ENCODE results near the gene FAM174C.

The FAM174C gene

DNA sequence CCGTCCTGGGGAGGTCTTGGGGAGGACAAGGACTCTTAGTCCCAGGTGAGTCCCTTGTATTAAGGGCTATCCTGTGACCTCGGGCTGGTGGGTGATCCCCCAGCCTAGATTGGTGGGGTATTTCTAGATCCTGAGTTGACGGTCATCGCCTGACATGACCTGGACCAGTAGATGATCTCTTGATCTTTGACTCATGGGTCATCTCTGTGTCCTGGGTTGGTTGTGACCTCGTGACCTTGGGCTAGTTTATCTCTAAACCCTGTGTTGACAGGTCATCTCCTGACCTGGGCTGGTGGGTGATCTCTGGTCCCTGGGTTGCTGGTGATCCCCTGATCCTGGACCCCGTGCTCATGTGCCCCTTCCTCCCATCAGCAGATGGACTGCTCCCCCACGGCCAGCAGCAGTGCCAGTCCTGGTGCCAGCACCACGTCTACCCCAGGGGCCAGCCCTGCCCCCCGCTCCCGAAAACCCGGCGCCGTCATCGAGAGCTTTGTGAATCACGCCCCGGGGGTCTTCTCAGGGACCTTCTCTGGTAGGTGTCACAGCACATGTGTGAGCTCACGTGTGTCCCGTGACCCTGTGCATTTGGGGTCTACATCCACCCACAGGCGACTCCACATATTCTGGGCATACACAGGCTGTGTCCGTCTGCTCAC, 20.7 kb upstream of the FAM174C start:
- CTCF ChIA-PET, result interaction anchor here (0.6 to 1.0 kb wide), 3 partner anchors 10 to 38 kb away, joined by 3 to 9 read pairs (median 6); no protein-coding TSS in a partner anchor
- TF ChIP-seq BCL11B (tag by site-specific recombination; IDR thresholded peaks at IDR 0.05; ENCODE audit: low read depth) (peak; percentile 96), BCL11A (tag by site-specific recombination; IDR thresholded peaks at IDR 0.05; ENCODE audit: low read depth) (peak; percentile 98), ZBTB48 (tag by site-specific recombination; IDR thresholded peaks at IDR 0.05) (no peak), ZNF624 (tag by site-specific recombination; IDR thresholded peaks at IDR 0.05) (no peak), WT1 (tag by site-specific recombination; IDR thresholded peaks at IDR 0.05) (peak; percentile 12; the same call in 1 of the 2 replicates), EGR2 (tag by site-specific recombination; IDR thresholded peaks at IDR 0.05; ENCODE audit: low read depth) (no peak)
- Histone ChIP-seq H3K27ac (ENCODE audit: extremely low read depth, low read depth, low read length) (peak overlapping the region; percentile 100), H3K36me3 (ENCODE audit: control insufficient read depth in 2 of 2, insufficient read depth in 1 of 2, low read length in 2 of 2) (peaks cover 21 to 58% of the 10 kb centered on the region in 2 experiments), H3K4me1 (ENCODE audit: control insufficient read depth, insufficient read depth, low read length) (peaks cover 19% of the 10 kb centered on the region), H3K9me3 (ENCODE audit: control insufficient read depth, insufficient read depth, low read depth, low read length) (no peaks in the 10 kb centered on the region), H3K4me3 (ENCODE audit: low read depth, low read length) (no peak overlapping the region)
- POLR2A ChIA-PET, result interaction anchor here (0.6 to 10.8 kb wide), 3 partner anchors 12 to 19 kb away, joined by 4 to 407 read pairs (median 5); partner anchors contain the start of genes CBARP and CIRBP

DNA sequence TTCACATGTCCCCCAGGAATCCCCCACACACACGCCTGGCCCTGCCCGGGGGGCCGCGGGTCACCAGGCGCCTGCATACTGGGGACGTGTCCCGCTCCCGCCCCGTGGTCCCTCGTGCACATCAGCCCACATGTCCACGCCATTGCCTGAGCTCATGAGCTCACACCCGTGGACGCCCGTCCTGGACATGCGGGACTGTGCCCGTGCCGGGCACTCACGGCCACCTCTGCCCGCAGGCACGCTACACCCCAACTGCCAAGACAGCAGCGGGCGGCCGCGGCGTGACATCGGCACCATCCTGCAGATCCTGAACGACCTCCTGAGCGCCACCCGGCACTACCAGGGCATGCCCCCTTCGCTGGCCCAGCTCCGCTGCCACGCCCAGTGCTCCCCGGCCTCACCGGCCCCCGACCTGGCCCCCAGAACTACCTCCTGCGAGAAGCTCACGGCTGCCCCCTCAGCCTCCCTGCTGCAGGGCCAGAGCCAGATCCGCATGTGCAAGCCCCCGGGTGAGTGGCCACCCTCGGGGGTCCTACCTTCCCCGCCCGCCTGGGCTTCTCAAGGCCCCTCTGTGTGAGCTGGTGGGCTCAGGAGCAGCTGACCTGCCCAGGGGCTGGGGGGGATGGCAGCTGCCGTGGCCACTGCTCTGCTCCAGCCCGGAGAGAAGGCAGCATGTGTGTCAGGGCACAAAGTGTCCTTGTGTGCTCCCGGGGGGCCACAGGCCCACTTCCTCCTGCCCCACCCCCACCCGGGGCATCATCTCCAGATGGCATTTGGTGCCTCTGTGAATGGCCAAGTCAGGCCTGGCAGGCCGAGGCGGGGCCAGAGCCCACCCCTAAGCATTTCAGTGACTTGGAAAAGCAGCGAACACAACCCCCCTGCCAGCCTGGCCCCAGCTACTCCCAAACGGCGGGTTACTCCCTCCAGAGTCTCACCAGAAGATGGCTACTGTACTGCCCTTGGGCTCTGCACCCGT, 19.9 kb upstream of the FAM174C start:
- Histone ChIP-seq H3K9me3 (ENCODE audit: control insufficient read depth, insufficient read depth, low read depth, low read length) (no peaks in the 10 kb centered on the region), H3K4me1 (ENCODE audit: control insufficient read depth, insufficient read depth, low read length) (peaks cover 19% of the 10 kb centered on the region), H3K36me3 (ENCODE audit: control insufficient read depth in 2 of 2, insufficient read depth in 1 of 2, low read length in 2 of 2) (peaks cover 21 to 58% of the 10 kb centered on the region in 2 experiments), H3K4me3 (ENCODE audit: low read depth, low read length) (no peak overlapping the region), H3K27ac (ENCODE audit: extremely low read depth, low read depth, low read length) (peak overlapping the region; percentile 100)
- POLR2A ChIA-PET, result interaction anchor here (0.6 to 10.8 kb wide), 6 partner anchors 11 to 466 kb away, joined by 3 to 407 read pairs (median 4); partner anchors contain the start of genes CBARP, CIRBP and FAM174C
- CTCF ChIA-PET, result interaction anchor here (0.6 to 1.3 kb wide), 6 partner anchors 11 to 37 kb away, joined by 3 to 9 read pairs (median 6); no protein-coding TSS in a partner anchor
- TF ChIP-seq ZNF433 (tag by site-specific recombination; IDR thresholded peaks at IDR 0.05; ENCODE audit: low read depth) (no peak), GFI1B (tag by site-specific recombination; IDR thresholded peaks at IDR 0.05) (no peak), MYNN (tag by site-specific recombination; IDR thresholded peaks at IDR 0.05; ENCODE audit: borderline replicate concordance) (no peak), ZNF202 (tag by site-specific recombination; IDR thresholded peaks at IDR 0.05; ENCODE audit: borderline replicate concordance) (no peak), ZFP37 (tag by site-specific recombination; IDR thresholded peaks at IDR 0.05) (no peak), ZNF658 (tag by site-specific recombination; IDR thresholded peaks at IDR 0.05) (no peak), ZSCAN16 (tag by site-specific recombination; IDR thresholded peaks at IDR 0.05) (no peak), ZNF174 (tag by site-specific recombination; IDR thresholded peaks at IDR 0.05) (no peak), ZNF626 (tag by site-specific recombination; IDR thresholded peaks at IDR 0.05) (no peak), KLF8 (tag by site-specific recombination; IDR thresholded peaks at IDR 0.05) (peak; percentile 12; the same call in 1 of the 2 replicates), ZNF391 (tag by site-specific recombination; IDR thresholded peaks at IDR 0.05; ENCODE audit: borderline replicate concordance, low read depth) (no peak), ZNF19 (tag by site-specific recombination; IDR thresholded peaks at IDR 0.05; ENCODE audit: low read depth) (no peak), ZNF600 (tag by site-specific recombination; IDR thresholded peaks at IDR 0.05) (no peak), KLF1 (tag by site-specific recombination; IDR thresholded peaks at IDR 0.05) (peak; percentile 34; the same call in 1 of the 2 replicates)
- TF ChIP-seq, protein P1, sequence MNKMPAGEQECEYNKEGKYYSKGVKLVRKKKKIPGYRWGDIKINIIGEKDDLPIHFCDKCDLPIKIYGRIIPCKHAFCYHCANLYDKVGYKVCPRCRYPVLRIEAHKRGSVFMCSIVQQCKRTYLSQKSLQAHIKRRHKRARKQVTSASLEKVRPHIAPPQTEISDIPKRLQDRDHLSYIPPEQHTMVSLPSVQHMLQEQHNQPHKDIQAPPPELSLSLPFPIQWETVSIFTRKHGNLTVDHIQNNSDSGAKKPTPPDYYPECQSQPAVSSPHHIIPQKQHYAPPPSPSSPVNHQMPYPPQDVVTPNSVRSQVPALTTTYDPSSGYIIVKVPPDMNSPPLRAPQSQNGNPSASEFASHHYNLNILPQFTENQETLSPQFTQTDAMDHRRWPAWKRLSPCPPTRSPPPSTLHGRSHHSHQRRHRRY (tag by site-specific recombination; IDR thresholded peaks at IDR 0.05), result no peak
- TF ChIP-seq, protein P2, sequence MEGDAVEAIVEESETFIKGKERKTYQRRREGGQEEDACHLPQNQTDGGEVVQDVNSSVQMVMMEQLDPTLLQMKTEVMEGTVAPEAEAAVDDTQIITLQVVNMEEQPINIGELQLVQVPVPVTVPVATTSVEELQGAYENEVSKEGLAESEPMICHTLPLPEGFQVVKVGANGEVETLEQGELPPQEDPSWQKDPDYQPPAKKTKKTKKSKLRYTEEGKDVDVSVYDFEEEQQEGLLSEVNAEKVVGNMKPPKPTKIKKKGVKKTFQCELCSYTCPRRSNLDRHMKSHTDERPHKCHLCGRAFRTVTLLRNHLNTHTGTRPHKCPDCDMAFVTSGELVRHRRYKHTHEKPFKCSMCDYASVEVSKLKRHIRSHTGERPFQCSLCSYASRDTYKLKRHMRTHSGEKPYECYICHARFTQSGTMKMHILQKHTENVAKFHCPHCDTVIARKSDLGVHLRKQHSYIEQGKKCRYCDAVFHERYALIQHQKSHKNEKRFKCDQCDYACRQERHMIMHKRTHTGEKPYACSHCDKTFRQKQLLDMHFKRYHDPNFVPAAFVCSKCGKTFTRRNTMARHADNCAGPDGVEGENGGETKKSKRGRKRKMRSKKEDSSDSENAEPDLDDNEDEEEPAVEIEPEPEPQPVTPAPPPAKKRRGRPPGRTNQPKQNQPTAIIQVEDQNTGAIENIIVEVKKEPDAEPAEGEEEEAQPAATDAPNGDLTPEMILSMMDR (tag by site-specific recombination; IDR thresholded peaks at IDR 0.05), result no peak
- TF ChIP-seq, protein P3, sequence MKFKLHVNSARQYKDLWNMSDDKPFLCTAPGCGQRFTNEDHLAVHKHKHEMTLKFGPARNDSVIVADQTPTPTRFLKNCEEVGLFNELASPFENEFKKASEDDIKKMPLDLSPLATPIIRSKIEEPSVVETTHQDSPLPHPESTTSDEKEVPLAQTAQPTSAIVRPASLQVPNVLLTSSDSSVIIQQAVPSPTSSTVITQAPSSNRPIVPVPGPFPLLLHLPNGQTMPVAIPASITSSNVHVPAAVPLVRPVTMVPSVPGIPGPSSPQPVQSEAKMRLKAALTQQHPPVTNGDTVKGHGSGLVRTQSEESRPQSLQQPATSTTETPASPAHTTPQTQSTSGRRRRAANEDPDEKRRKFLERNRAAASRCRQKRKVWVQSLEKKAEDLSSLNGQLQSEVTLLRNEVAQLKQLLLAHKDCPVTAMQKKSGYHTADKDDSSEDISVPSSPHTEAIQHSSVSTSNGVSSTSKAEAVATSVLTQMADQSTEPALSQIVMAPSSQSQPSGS (tag by site-specific recombination; IDR thresholded peaks at IDR 0.05; ENCODE audit: low read depth), result no peak
- TF ChIP-seq, protein P4, sequence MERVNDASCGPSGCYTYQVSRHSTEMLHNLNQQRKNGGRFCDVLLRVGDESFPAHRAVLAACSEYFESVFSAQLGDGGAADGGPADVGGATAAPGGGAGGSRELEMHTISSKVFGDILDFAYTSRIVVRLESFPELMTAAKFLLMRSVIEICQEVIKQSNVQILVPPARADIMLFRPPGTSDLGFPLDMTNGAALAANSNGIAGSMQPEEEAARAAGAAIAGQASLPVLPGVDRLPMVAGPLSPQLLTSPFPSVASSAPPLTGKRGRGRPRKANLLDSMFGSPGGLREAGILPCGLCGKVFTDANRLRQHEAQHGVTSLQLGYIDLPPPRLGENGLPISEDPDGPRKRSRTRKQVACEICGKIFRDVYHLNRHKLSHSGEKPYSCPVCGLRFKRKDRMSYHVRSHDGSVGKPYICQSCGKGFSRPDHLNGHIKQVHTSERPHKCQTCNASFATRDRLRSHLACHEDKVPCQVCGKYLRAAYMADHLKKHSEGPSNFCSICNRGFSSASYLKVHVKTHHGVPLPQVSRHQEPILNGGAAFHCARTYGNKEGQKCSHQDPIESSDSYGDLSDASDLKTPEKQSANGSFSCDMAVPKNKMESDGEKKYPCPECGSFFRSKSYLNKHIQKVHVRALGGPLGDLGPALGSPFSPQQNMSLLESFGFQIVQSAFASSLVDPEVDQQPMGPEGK (tag by site-specific recombination; IDR thresholded peaks at IDR 0.05), result peak; percentile 55
- TF ChIP-seq, protein P5, sequence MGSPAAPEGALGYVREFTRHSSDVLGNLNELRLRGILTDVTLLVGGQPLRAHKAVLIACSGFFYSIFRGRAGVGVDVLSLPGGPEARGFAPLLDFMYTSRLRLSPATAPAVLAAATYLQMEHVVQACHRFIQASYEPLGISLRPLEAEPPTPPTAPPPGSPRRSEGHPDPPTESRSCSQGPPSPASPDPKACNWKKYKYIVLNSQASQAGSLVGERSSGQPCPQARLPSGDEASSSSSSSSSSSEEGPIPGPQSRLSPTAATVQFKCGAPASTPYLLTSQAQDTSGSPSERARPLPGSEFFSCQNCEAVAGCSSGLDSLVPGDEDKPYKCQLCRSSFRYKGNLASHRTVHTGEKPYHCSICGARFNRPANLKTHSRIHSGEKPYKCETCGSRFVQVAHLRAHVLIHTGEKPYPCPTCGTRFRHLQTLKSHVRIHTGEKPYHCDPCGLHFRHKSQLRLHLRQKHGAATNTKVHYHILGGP (tag by site-specific recombination; IDR thresholded peaks at IDR 0.05), result no peak
